Superior temporal gyrus (tissue), 1 donor: ENCODE measurements around the gene GALNTL6.
A peak's percentile ranks its signal among the peaks of the same experiment; 100 is the strongest.
"Not testable (repeated sequence)": the region's sequence is repeated elsewhere in the genome, so short reads cannot be mapped to it uniquely, and the experiment has no call there.

Experiments
- DNase-seq: peaks from one replicate; pipeline ENCODE4 v3.0.0-alpha.2; 2016; ENCODE audit errors: extremely low spot score

GALNTL6 gene

GRCh38 chr4:173013232-173013930, 1200.2 kb downstream of the GALNTL6 start:
- peak; percentile 72 for DNase-seq

GRCh38 chr4:173014113-173014558, 1200.9 kb downstream of the GALNTL6 start:
- no peak for DNase-seq

- DNase-seq: no peak
These were observed 1201.6 kb downstream of the GALNTL6 start for GRCh38 chr4:173014836-173015235.

- no peak for DNase-seq
These were observed 1204.6 kb downstream of the GALNTL6 start for GRCh38 chr4:173017802-173018201.

- DNase-seq: no peak
These were observed 1205.2 kb downstream of the GALNTL6 start for GRCh38 chr4:173018446-173018845.

GRCh38 chr4:173019664-173020063, 1206.5 kb downstream of the GALNTL6 start:
- no peak for DNase-seq

- not testable (repeated sequence) for DNase-seq
These were observed 1208.8 kb downstream of the GALNTL6 start for GRCh38 chr4:173021746-173022573.

GRCh38 chr4:173024203-173024602, 1211.0 kb downstream of the GALNTL6 start:
- DNase-seq: no peak

- peak; percentile 88 for DNase-seq
These were observed 1211.9 kb downstream of the GALNTL6 start for GRCh38 chr4:173025131-173025530.

GRCh38 chr4:173037242-173037641, 1224.0 kb downstream of the GALNTL6 start:
- no peak for DNase-seq

GRCh38 chr4:173038192-173038896, 1225.1 kb downstream of the GALNTL6 start:
- DNase-seq: no peak

- no peak for DNase-seq
These were observed 1226.7 kb downstream of the GALNTL6 start for GRCh38 chr4:173039617-173040577.

- DNase-seq: no peak
These were observed 1228.3 kb downstream of the GALNTL6 start for GRCh38 chr4:173041482-173041881.

GRCh38 chr4:173042139-173042538, 1228.9 kb downstream of the GALNTL6 start:
- DNase-seq: not testable (repeated sequence)

- no peak for DNase-seq
These were observed 1231.1 kb downstream of the GALNTL6 start for GRCh38 chr4:173044340-173044739.

- DNase-seq: no peak
These were observed 1232.4 kb downstream of the GALNTL6 start for GRCh38 chr4:173045571-173045970.

GRCh38 chr4:173046144-173046543, 1232.9 kb downstream of the GALNTL6 start:
- no peak for DNase-seq

- DNase-seq: no peak
These were observed 1233.6 kb downstream of the GALNTL6 start for GRCh38 chr4:173046818-173047217.

GRCh38 chr4:173051232-173051631, 1238.0 kb downstream of the GALNTL6 start:
- no peak for DNase-seq

- no peak for DNase-seq
These were observed 1238.5 kb downstream of the GALNTL6 start for GRCh38 chr4:173051716-173052115.

GRCh38 chr4:173052439-173052838, 1239.2 kb downstream of the GALNTL6 start:
- no peak for DNase-seq
